GM23248 (cell line): Measurements from ENCODE around the gene MAP2. TPM values are rescaled to one million over a fixed set of nuclear protein-coding genes. Genes with fewer than 3 reads are reported as not detected.

Experiments used
- DNase-seq: peaks from one replicate; pipeline ENCODE4 v3.0.0-alpha.2; 2015
- H2AFZ ChIP-seq: fragments of 200-600 bp; sonication (generic); 2 replicates; pipeline ENCODE4 v1.6.1; 2016; ENCODE audit warnings: antibody characterized with exemption
- H3F3A ChIP-seq: fragments of 200-600 bp; sonication (generic); 2 replicates; pipeline ENCODE4 v1.6.1; 2016; ENCODE audit warnings: mild to moderate bottlenecking, antibody characterized with exemption, mixed run types; ENCODE audit not compliant: insufficient read depth
- H3K27ac ChIP-seq: fragments of 200-600 bp; sonication (generic); 2 replicates; pipeline ENCODE4 v1.5.1; 2016; ENCODE audit warnings: mild to moderate bottlenecking
- H3K27me3 ChIP-seq: fragments of 200-600 bp; sonication (generic); replicated peaks from 2 replicates; pipeline ENCODE4 v1.6.1; 2016; ENCODE audit warnings: mild to moderate bottlenecking; ENCODE audit not compliant: insufficient read depth
- H3K36me3 ChIP-seq: fragments of 200-600 bp; sonication (generic); 2 replicates; pipeline ENCODE4 v1.6.1; 2016; ENCODE audit warnings: low read depth, mild to moderate bottlenecking
- H3K4me1 ChIP-seq: fragments of 200-600 bp; sonication (generic); 2 replicates; pipeline ENCODE4 v1.6.1; 2016; ENCODE audit warnings: mild to moderate bottlenecking; ENCODE audit not compliant: insufficient read depth
- H3K4me2 ChIP-seq: fragments of 200-600 bp; sonication (generic); one replicate; pipeline ENCODE4 v1.6.1; 2016; ENCODE audit warnings: mild to moderate bottlenecking; ENCODE audit not compliant: unreplicated experiment
- H3K4me3 ChIP-seq: fragments of 200-600 bp; sonication (generic); 2 replicates; pipeline ENCODE4 v1.5.1; 2016; ENCODE audit warnings: mild to moderate bottlenecking
- H3K79me2 ChIP-seq: fragments of 200-600 bp; sonication (generic); 2 replicates; pipeline ENCODE4 v1.6.1; 2016; ENCODE audit warnings: mild to moderate bottlenecking; ENCODE audit not compliant: insufficient read depth
- H3K9ac ChIP-seq: fragments of 200-600 bp; sonication (generic); 2 replicates; pipeline ENCODE4 v1.6.1; 2016; ENCODE audit warnings: mild to moderate bottlenecking
- H3K9me2 ChIP-seq: fragments of 200-600 bp; sonication (generic); 2 replicates; pipeline ENCODE4 v1.6.1; 2016; ENCODE audit warnings: mixed run types, mild to moderate bottlenecking, moderate library complexity; ENCODE audit not compliant: insufficient read depth
- H3K9me3 ChIP-seq: fragments of 200-600 bp; sonication (generic); one replicate; pipeline ENCODE4 v1.6.1; 2017; ENCODE audit warnings: low read depth
- H4K20me1 ChIP-seq: fragments of 200-600 bp; sonication (generic); 2 replicates; pipeline ENCODE4 v1.6.0; 2016; ENCODE audit not compliant: insufficient read depth
- EZH2 ChIP-seq: fragments of 200-600 bp; sonication (generic); IDR thresholded peaks from 2 replicates; pipeline ENCODE4 v1.6.1; 2018; ENCODE audit warnings: antibody characterized with exemption, mild to moderate bottlenecking; ENCODE audit not compliant: insufficient read depth, poor library complexity, severe bottlenecking
- EZH2phosphoT487 ChIP-seq: fragments of 200-600 bp; sonication (generic); IDR thresholded peaks from 2 replicates; pipeline ENCODE4 v1.6.1; 2018; ENCODE audit warnings: antibody characterized with exemption, moderate library complexity, mild to moderate bottlenecking, low read depth; ENCODE audit not compliant: insufficient read depth
- WGBS, 2 experiments: methylation state at CpG; one replicate each; pipeline ENCODE4 v1.1.6; 2015 to 2017; ENCODE audit warnings: low lambda C conversion rate in 2 of 2, low coverage in 1 of 2; ENCODE audit errors: missing lambda C conversion rate in 2 of 2; 5-methylcytosine and 5-hydroxymethylcytosine counted together
- in situ Hi-C: fragments of 300-500 bp; cut with MboI; formaldehyde crosslinking; loops from 2 replicates; pipeline ENCODE4 v1.15.0; 2020
- polyA plus RNA-seq: library from polyadenylated mRNA; unstranded; fragments of >200 nt; fragmentation: Nextera tagmentation; extraction: Ambion mirVana; gene quantifications from 2 replicates; pipeline ENCODE4 v1.2.1, GENCODE V29; 2016
- total RNA-seq: library from RNA; depleted of rRNA; stranded (reverse); fragments of >200 nt; shearing (Covaris generic); gene quantifications from 2 replicates; pipeline ENCODE4 v1.2.3, GENCODE V29; 2014

MAP2 gene
- total and polyA plus RNA-seq, 2 experiments from 2014 or later = 1.1 to 7.6 TPM

DNA sequence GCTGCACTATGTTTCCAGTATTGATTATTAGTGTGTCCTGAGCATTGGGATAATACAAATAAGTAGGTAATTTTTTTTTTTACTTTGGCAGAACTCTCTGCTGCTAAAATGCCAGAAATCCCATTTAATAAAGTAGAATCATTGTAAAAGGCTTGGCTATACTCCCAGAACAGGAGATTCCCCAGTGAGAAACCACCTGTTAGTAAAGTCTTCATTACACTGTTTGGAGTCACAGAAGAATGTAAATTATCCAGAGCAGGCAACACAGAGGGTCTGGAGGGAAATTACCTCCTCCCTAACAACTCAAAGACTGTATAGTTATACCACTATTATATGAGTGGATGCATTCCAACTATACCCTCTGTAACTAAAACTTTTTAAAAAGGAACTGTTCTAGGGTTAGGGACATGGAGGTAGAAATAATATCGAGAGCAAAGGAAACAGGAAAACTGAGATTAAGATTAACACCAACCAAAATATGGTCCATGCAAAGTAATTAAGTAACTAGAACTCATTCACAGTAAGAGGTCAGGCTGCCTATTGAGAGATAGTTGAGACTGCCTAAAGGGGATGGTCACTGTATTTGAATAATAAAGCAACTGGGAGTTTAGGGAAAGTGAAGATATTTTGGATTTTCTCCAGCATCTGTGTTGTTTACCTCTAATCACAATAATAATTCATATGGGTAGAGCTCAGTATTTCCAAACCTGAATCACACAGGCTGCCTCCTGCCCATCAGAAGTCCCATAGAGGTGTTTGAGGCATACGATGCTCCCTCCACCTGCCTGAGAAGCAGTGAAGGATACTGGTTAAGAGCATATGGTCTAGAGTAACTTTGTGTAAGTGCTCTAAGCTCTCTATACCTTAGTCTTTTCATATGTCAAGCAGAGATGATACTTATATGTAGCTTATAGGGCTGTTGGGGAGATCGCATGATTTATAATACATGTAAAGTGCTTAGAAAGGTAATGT is 34.4 kb downstream of the MAP2 start:
- Histone ChIP-seq H2AFZ (no peak overlapping the region), H3K4me1 (no peaks in the 10 kb centered on the region), H3K9ac (no peak overlapping the region), H4K20me1 (no peaks in the 10 kb centered on the region), H3K4me2 (no peak overlapping the region), H3K79me2 (no peaks in the 10 kb centered on the region), H3K9me3 (no peaks in the 10 kb centered on the region), H3K36me3 (no peaks in the 10 kb centered on the region), H3K9me2 (no peaks in the 10 kb centered on the region), H3K27me3 (no peaks in the 10 kb centered on the region), H3F3A (no peaks in the 10 kb centered on the region), H3K4me3 (no peak overlapping the region), H3K27ac (no peak overlapping the region)
- TF ChIP-seq EZH2 (no peak), EZH2phosphoT487 (no peak)
- in situ Hi-C loops = no loop called here
- 58 to 65% methylated on average over 3 of the region's 3 CpGs for WGBS, 2 experiments
- no peak for DNase-seq

DNA sequence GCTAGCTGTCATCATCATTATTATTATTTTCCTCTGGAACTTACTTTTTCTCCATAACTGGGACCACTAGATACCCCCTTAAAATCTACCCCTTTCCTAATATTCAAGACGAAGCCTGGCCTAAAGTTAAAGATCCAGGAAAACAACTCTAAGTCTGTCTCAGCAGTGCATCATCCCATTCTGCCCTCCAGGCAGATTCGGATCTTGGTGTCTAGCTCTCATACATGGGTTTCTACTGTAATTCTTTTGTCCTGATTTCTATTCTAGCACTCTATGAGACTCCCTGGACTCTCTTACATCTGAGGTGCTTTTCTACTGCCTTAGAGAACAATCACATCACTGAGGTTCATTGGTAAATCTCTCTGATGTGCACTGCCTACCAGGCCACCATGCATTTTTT is 35.5 kb downstream of the MAP2 start:
- no peak overlapping the region for H3K27ac ChIP-seq
- WGBS, 2 experiments = 83 to 86% methylated on average over 2 of the region's 2 CpGs
- DNase-seq = no peak
- no peaks in the 10 kb centered on the region for H3K27me3 ChIP-seq
- no peaks in the 10 kb centered on the region for H3F3A ChIP-seq
- in situ Hi-C loops = no loop called here
- no peaks in the 10 kb centered on the region for H3K4me1 ChIP-seq
- no peaks in the 10 kb centered on the region for H3K9me3 ChIP-seq
- no peaks in the 10 kb centered on the region for H4K20me1 ChIP-seq
- H3K9me2 ChIP-seq = no peaks in the 10 kb centered on the region
- H3K79me2 ChIP-seq = no peaks in the 10 kb centered on the region
- H3K9ac ChIP-seq = no peak overlapping the region
- TF ChIP-seq EZH2 (no peak), EZH2phosphoT487 (no peak)
- no peak overlapping the region for H3K4me2 ChIP-seq
- H3K36me3 ChIP-seq = no peaks in the 10 kb centered on the region
- no peak overlapping the region for H3K4me3 ChIP-seq
- no peak overlapping the region for H2AFZ ChIP-seq

- H3K27ac ChIP-seq = no peak overlapping the region
- WGBS, 2 experiments = 79 to 80% methylated on average over 5 of the region's 5 CpGs
Measured at GRCh38 chr2:209460151-209460761, 36.4 kb downstream of the MAP2 start.

DNA sequence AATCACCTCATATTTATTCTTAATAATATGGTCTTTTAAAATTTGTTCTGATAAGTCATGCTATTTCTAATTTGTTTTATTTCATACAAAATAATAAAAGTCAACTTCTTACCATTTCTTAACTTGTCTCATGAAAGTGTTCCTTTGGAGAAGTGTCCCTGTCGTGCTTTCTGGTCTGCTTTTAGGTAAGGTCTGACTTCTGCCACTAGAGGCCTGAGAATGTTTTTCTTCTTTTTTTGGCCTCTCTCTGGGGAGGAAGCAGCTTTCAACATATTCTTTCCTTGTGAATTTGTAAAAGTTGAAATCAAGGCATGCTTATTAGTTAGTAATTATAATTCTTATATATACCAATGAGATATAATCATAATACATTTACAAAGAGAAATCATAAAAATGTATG is 39.4 kb downstream of the MAP2 start:
- Histone ChIP-seq H3K4me2 (no peak overlapping the region), H3K36me3 (no peaks in the 10 kb centered on the region), H2AFZ (no peak overlapping the region), H4K20me1 (no peaks in the 10 kb centered on the region), H3K4me1 (no peaks in the 10 kb centered on the region), H3K27me3 (no peaks in the 10 kb centered on the region), H3K4me3 (no peak overlapping the region), H3K27ac (no peak overlapping the region), H3F3A (no peaks in the 10 kb centered on the region), H3K9me3 (no peaks in the 10 kb centered on the region), H3K9ac (no peak overlapping the region), H3K79me2 (no peaks in the 10 kb centered on the region), H3K9me2 (no peaks in the 10 kb centered on the region)
- 55 to 70% methylated on average over 1 of the region's 1 CpG for WGBS, 2 experiments
- no peak for DNase-seq
- in situ Hi-C loops = no loop called here
- TF ChIP-seq EZH2 = no peak
- TF ChIP-seq EZH2phosphoT487 = no peak

More at GRCh38 chr2:209460151-209460761, 36.4 kb downstream of the MAP2 start:
- in situ Hi-C loops = no loop called here
- H3K36me3 ChIP-seq = no peaks in the 10 kb centered on the region
- no peak for DNase-seq
- no peaks in the 10 kb centered on the region for H3K79me2 ChIP-seq
- no peaks in the 10 kb centered on the region for H3K27me3 ChIP-seq
- H3K4me3 ChIP-seq = no peak overlapping the region
- no peak for TF ChIP-seq EZH2phosphoT487
- H3F3A ChIP-seq = no peaks in the 10 kb centered on the region
- H4K20me1 ChIP-seq = no peaks in the 10 kb centered on the region
- no peak overlapping the region for H3K4me2 ChIP-seq
- H3K9ac ChIP-seq = no peak overlapping the region
- H2AFZ ChIP-seq = no peak overlapping the region
- no peaks in the 10 kb centered on the region for H3K4me1 ChIP-seq
- no peaks in the 10 kb centered on the region for H3K9me3 ChIP-seq
- H3K9me2 ChIP-seq = no peaks in the 10 kb centered on the region
